Neural cell (in vitro differentiated cells): ENCODE results near the gene PAMR1.

ENCODE experiments used
- CTCF ChIP-seq: fragments of 450-650 bp; IDR thresholded peaks from 2 replicates; pipeline ENCODE4 v1.5.1; 2014; ENCODE audit warnings: antibody characterized with exemption, mild to moderate bottlenecking, moderate library complexity; ENCODE audit not compliant: poor library complexity, severe bottlenecking
- EZH2 ChIP-seq: fragments of 200-600, 300-800 bp; shearing (Covaris generic), sonication (generic); IDR thresholded peaks from 2 replicates; pipeline ENCODE4 v1.6.1; 2014; ENCODE audit warnings: antibody characterized with exemption, low read length, borderline replicate concordance, mild to moderate bottlenecking; ENCODE audit not compliant: insufficient read depth, poor library complexity, severe bottlenecking
- POLR2AphosphoS5 ChIP-seq: IDR thresholded peaks from 2 replicates; pipeline ENCODE4 v1.6.1; 2012
- REST ChIP-seq: IDR thresholded peaks from 2 replicates; pipeline ENCODE4 v1.6.1; 2012; ENCODE audit warnings: borderline replicate concordance

GRCh38 chr11:35531246-35531645 is 5.8 kb upstream of the PAMR1 start:
- TF ChIP-seq POLR2AphosphoS5: no peak
- no peak for TF ChIP-seq CTCF
- TF ChIP-seq REST: no peak
- TF ChIP-seq EZH2: no peak
